ENCODE data around the gene PSMD10.

DNA sequence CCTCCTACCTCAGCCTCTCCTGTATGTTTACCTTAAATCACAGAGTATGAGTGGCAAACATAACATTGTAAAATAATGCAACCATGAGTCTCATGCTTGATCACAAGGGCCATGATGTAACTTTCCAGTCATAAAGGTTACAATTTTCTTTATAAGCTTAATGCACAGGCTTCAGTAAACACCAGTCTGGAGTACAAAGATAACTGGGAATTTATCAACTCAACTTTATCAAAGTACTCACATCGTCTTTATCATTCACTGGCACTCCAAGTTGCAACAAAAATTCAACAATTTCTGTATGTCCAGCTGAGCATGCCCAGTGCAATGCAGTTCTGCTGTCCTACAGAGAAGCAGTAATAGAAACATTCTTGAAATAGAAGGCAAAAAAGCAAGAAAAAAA, 2.8 kb downstream of the PSMD10 start:
- TF ChIP-seq EP300 (conservative IDR thresholded peaks at IDR 0.05; ENCODE audit: poor library complexity, severe bottlenecking) (no peak), TAF1 (IDR thresholded peaks at IDR 0.05; ENCODE audit: low read depth) (no peak), POLR2AphosphoS5 (IDR thresholded peaks at IDR 0.05) (no peak), EZH2 (IDR thresholded peaks at IDR 0.05; ENCODE audit: borderline replicate concordance, insufficient read depth, low read length, poor library complexity, severe bottlenecking) (no peak), MXI1 (conservative IDR thresholded peaks at IDR 0.05; ENCODE audit: poor library complexity, severe bottlenecking) (no peak), SMC3 (conservative IDR thresholded peaks at IDR 0.05; ENCODE audit: poor library complexity) (no peak)
- TF ChIP-seq, protein P1, sequence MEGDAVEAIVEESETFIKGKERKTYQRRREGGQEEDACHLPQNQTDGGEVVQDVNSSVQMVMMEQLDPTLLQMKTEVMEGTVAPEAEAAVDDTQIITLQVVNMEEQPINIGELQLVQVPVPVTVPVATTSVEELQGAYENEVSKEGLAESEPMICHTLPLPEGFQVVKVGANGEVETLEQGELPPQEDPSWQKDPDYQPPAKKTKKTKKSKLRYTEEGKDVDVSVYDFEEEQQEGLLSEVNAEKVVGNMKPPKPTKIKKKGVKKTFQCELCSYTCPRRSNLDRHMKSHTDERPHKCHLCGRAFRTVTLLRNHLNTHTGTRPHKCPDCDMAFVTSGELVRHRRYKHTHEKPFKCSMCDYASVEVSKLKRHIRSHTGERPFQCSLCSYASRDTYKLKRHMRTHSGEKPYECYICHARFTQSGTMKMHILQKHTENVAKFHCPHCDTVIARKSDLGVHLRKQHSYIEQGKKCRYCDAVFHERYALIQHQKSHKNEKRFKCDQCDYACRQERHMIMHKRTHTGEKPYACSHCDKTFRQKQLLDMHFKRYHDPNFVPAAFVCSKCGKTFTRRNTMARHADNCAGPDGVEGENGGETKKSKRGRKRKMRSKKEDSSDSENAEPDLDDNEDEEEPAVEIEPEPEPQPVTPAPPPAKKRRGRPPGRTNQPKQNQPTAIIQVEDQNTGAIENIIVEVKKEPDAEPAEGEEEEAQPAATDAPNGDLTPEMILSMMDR (IDR thresholded peaks at IDR 0.05; ENCODE audit: poor library complexity, severe bottlenecking) = no peak
- TF ChIP-seq, protein P2, sequence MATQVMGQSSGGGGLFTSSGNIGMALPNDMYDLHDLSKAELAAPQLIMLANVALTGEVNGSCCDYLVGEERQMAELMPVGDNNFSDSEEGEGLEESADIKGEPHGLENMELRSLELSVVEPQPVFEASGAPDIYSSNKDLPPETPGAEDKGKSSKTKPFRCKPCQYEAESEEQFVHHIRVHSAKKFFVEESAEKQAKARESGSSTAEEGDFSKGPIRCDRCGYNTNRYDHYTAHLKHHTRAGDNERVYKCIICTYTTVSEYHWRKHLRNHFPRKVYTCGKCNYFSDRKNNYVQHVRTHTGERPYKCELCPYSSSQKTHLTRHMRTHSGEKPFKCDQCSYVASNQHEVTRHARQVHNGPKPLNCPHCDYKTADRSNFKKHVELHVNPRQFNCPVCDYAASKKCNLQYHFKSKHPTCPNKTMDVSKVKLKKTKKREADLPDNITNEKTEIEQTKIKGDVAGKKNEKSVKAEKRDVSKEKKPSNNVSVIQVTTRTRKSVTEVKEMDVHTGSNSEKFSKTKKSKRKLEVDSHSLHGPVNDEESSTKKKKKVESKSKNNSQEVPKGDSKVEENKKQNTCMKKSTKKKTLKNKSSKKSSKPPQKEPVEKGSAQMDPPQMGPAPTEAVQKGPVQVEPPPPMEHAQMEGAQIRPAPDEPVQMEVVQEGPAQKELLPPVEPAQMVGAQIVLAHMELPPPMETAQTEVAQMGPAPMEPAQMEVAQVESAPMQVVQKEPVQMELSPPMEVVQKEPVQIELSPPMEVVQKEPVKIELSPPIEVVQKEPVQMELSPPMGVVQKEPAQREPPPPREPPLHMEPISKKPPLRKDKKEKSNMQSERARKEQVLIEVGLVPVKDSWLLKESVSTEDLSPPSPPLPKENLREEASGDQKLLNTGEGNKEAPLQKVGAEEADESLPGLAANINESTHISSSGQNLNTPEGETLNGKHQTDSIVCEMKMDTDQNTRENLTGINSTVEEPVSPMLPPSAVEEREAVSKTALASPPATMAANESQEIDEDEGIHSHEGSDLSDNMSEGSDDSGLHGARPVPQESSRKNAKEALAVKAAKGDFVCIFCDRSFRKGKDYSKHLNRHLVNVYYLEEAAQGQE (IDR thresholded peaks at IDR 0.05; ENCODE audit: borderline replicate concordance) = no peak
